Thoracic aorta (tissue), 2 donors: Measurements from ENCODE around the gene S100A4. TPM values are rescaled to one million over a fixed set of nuclear protein-coding genes. Genes with fewer than 3 reads are reported as not detected.
"Not testable (repeated sequence)": the region's sequence is repeated elsewhere in the genome, so short reads cannot be mapped to it uniquely, and the experiment has no call there.

Experiments
- ATAC-seq: fragments of 150-250 bp; one replicate; pipeline ENCODE4 v1.8.0; 2017; ENCODE audit warnings: low read depth; ENCODE audit not compliant: insufficient number of reproducible peaks, low FRiP score
- DNase-seq: peaks from one replicate; pipeline ENCODE4 v3.0.0-alpha.2; 2020; ENCODE audit warnings: low spot score
- H3K27ac ChIP-seq, 2 donors: fragments of 200-600 bp; sonication (generic); 1 replicate in 1 of 2; 2 replicates in 1 of 2; pipeline ENCODE4 v1.5.1; 2016; ENCODE audit warnings: mild to moderate bottlenecking in 2 of 2, moderate library complexity in 2 of 2
- H3K27me3 ChIP-seq: fragments of 200-600 bp; sonication (generic); replicated peaks from 2 replicates; pipeline ENCODE4 v1.6.0; 2016; ENCODE audit warnings: mild to moderate bottlenecking; ENCODE audit not compliant: insufficient read depth
- H3K36me3 ChIP-seq: fragments of 200-600 bp; sonication (generic); one replicate; pipeline ENCODE4 v1.5.1; 2016
- H3K4me1 ChIP-seq, 2 donors: fragments of 200-600 bp; sonication (generic); 1 replicate in 1 of 2; 2 replicates in 1 of 2; pipeline versions ENCODE4 v1.5.1 to v1.6.0; 2016; ENCODE audit warnings: low read depth in 2 of 2, mild to moderate bottlenecking in 1 of 2; ENCODE audit not compliant: control insufficient read depth in 1 of 2
- H3K4me3 ChIP-seq: fragments of 200-600 bp; sonication (generic); 2 replicates; pipeline ENCODE4 v1.5.1; 2016; ENCODE audit warnings: mild to moderate bottlenecking
- H3K9me3 ChIP-seq: fragments of 200-600 bp; sonication (generic); 2 replicates; pipeline ENCODE4 v1.5.1; 2016
- total RNA-seq, 2 donors: library from RNA; depleted of rRNA; stranded (reverse); fragments of >200 nt; gene quantifications; one replicate each; pipeline versions ENCODE4 v1.1.0 to v1.2.3, GENCODE V29; 2016
- TF ChIP-seq, protein P1 (sequence below): fragments of 200-600 bp; sonication (generic); IDR thresholded peaks from one replicate; pipeline ENCODE4 v1.5.1; 2019; ENCODE audit warnings: antibody characterized with exemption

The S100A4 gene
- 1,000 to 10,000 TPM in 1 of 2 donors, 100 to 1,000 TPM in 1; 514 to 1,429 TPM for total RNA-seq

DNA sequence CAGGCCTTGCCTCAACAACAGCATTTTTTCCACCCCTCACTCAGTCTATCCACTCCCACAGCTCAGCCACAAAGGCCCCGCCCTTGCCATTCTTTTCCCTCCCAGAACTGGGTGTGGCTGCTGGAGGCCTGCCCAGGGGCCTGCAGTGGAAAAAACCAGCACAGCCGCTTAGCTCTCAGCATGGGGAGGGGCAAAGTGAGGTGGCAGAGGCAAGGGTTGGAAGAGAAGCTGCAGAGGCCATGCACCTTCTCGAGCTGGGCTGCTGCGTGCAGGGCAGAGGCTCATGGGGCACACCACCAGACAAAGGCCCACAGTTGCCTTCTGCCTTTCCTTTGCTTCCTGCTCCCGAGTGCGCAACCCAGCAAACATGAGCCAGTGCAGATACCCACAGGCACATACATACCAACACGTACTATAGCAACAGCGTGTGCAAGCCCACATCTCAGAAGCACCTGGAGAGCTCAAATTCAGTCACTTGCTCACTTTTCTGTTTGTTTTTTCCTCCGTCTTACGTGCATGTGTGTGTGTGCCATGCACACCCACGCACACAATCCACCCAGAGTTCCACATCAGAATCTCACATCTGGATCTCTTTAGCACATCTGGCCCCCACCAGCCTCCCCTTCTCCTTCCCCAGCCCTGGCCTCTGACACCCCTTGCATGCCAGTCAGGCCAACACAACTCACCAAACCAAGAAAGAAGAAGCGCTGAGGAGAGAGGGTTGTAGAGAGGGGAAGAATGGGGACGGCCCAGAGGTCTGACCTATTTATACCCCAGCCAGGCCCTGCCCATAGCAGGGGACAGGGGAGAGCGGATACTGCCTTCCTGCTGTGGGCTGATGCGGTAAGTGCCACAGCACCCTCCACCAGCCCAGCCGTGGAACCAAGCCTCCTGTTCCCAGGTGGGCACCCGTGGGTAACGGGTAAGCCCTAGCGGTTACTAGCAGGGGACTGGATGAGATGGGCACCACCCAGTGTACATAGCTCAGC is at the start of gene S100A4:
Gene S100A4, minus strand, starts transcription at position 740 of the 989 bp plus-strand sequence. CDS start 1,012 bp downstream, outside the sequence.
- TF ChIP-seq, protein P1, sequence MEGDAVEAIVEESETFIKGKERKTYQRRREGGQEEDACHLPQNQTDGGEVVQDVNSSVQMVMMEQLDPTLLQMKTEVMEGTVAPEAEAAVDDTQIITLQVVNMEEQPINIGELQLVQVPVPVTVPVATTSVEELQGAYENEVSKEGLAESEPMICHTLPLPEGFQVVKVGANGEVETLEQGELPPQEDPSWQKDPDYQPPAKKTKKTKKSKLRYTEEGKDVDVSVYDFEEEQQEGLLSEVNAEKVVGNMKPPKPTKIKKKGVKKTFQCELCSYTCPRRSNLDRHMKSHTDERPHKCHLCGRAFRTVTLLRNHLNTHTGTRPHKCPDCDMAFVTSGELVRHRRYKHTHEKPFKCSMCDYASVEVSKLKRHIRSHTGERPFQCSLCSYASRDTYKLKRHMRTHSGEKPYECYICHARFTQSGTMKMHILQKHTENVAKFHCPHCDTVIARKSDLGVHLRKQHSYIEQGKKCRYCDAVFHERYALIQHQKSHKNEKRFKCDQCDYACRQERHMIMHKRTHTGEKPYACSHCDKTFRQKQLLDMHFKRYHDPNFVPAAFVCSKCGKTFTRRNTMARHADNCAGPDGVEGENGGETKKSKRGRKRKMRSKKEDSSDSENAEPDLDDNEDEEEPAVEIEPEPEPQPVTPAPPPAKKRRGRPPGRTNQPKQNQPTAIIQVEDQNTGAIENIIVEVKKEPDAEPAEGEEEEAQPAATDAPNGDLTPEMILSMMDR: no peak
- H3K4me3 ChIP-seq: peak within 1 kb of the TSS; percentile 85
- peak; percentile 80 for DNase-seq
- peak; percentile 67 for ATAC-seq
- H3K27me3 ChIP-seq: no peaks in the 10 kb centered on the region
- peaks cover 65 to 90% of the 10 kb centered on the region in 2 donors for H3K4me1 ChIP-seq
- H3K9me3 ChIP-seq: no peaks in the 10 kb centered on the region
- no peaks in the 10 kb centered on the region for H3K36me3 ChIP-seq
- peak within 1 kb of the TSS; percentile 80 to 96 for H3K27ac ChIP-seq

DNA sequence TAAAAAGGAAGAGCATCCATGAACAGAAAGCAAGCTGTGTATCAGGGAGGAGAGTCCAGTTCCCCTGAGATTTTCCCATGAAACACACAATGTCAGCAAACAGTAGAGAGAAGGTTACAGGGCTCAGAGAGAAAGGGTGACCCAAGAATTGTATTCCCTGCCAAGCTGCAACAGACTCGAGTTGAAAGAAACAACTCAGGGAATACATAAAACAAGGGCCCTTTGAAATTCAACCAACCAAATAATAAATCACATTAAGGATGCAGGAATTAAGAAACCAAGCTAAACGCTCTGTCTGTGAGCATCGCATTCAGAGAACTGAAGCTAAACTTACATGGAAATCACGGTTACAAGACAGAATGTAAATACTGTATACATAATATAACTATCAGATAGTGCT is 47.1 kb upstream of the S100A4 start:
- H3K4me3 ChIP-seq: no peak overlapping the region

DNA sequence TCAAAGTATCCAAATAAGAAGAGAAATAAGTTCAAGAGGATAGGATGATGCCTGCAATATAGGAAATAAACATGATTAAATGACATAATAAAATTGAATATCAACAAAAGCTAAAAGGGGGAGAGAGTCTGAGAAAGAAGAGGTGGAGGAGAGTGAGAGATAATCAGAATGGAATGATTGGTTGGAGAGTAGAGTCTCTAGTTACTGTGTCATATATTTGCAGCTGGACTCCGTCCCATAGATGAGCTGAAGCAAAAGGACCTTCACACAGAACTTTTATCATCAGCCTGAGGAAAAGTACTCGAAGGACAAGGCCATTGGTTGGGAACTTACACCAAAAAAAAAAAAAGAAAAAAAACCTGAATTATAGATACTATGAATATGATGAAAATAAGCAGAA is 42.9 kb upstream of the S100A4 start:
- Histone ChIP-seq H3K4me3 (no peak overlapping the region), H3K9me3 (no peaks in the 10 kb centered on the region), H3K4me1 (no peaks in the 10 kb centered on the region), H3K36me3 (no peaks in the 10 kb centered on the region), H3K27me3 (no peaks in the 10 kb centered on the region), H3K27ac (no peak overlapping the region)
- ATAC-seq (no peak), DNase-seq (no peak)
- TF ChIP-seq, protein P1: no peak

More for the DNA sequence above, 47.1 kb upstream of the S100A4 start:
- Histone ChIP-seq H3K27me3 (no peaks in the 10 kb centered on the region), H3K27ac (no peak overlapping the region), H3K36me3 (no peaks in the 10 kb centered on the region), H3K9me3 (no peaks in the 10 kb centered on the region), H3K4me1 (no peaks in the 10 kb centered on the region)
- no peak for DNase-seq
- TF ChIP-seq, protein P1: no peak
- ATAC-seq: no peak

DNA sequence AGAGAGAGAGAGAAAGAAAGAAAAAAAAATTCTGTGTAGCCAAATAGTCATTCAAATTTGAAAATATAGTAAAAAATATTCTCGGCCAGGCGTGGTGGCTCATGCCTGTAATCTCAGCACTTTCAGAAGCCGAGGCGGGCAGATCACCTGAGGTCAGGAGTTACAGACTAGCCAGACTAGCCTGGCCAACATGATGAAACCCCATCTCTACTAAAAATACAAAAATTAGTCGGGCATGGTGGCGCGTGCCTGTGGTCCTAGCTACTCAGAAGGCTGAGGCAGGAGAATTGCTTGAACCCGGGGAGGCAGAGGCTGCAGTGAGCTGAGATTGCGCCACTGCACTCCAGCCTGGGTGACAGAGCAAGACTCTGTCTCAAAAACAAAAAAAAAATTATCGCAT is 42.4 kb upstream of the S100A4 start:
- not testable (repeated sequence) for H3K27me3 ChIP-seq, DNase-seq, ATAC-seq, H3K36me3 ChIP-seq, H3K4me3 ChIP-seq, H3K27ac ChIP-seq, H3K9me3 ChIP-seq, H3K4me1 ChIP-seq

DNA sequence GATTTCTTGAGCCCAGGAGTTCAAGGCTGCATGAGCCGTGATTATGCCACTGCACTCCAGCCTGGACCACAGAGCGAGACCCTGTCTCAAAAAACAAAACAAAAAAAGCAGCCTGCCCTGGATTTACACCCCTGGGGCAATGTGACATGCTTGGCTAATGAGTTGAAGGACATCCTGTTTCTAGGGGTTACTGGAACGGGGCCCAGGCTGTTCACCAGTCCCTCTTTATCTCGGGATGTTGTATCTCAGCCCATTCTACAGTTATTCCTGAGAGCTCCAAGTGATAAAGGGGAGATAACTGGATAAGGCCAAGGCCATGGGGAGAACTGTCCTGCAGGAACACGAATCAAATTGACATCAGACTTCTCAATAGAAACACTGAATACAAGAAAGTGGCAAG is 41.7 kb upstream of the S100A4 start:
- Histone ChIP-seq H3K4me3 (no peak overlapping the region), H3K36me3 (no peaks in the 10 kb centered on the region), H3K9me3 (no peaks in the 10 kb centered on the region), H3K27me3 (no peaks in the 10 kb centered on the region), H3K27ac (no peak overlapping the region), H3K4me1 (no peaks in the 10 kb centered on the region)
- DNase-seq (no peak), ATAC-seq (no peak)
- TF ChIP-seq, protein P1: no peak
